Activated B cell treated with CpG ODN at 0.5 μM for 24 hours (primary cell): ENCODE measurements around the gene VCAN. TPM values are rescaled to one million over a fixed set of nuclear protein-coding genes. Genes with fewer than 3 reads are reported as not detected.
A peak's percentile ranks its signal among the peaks of the same experiment; 100 is the strongest.

Source experiments
- ATAC-seq: fragments of 200-7000 bp; cut with Tn5 transposase; one replicate; pipeline ENCODE4 v1.10.0; 2021; ENCODE audit warnings: low read depth, mild to moderate bottlenecking, moderate library complexity
- CTCF ChIA-PET: fragments of 350-600 bp; sonication (Branson Sonifier 250); formaldehyde crosslinking; loops from one replicate; lab custom pipeline; 2021; ENCODE audit warnings: antibody characterized with exemption; lab: Charles Lee
- POLR2A ChIA-PET: fragments of 350-600 bp; sonication (Branson Sonifier 250); formaldehyde crosslinking; loops from one replicate; lab custom pipeline; 2021; ENCODE audit warnings: antibody characterized with exemption; lab: Charles Lee
- DNase-seq: peaks from one replicate; pipeline ENCODE4 v3.0.0; 2022
- H3K27ac Mint-ChIP-seq: one replicate; pipeline ENCODE4 v1.8.0; 2020; ENCODE audit warnings: mixed read lengths
- H3K27me3 Mint-ChIP-seq: one replicate; pipeline ENCODE4 v1.8.0; 2021; ENCODE audit warnings: mixed read lengths
- H3K36me3 Mint-ChIP-seq: one replicate; pipeline ENCODE4 v1.8.0; 2021; ENCODE audit warnings: low read depth, mixed read lengths
- H3K4me1 Mint-ChIP-seq: one replicate; pipeline ENCODE4 v1.8.0; 2021; ENCODE audit warnings: mixed read lengths
- H3K4me3 Mint-ChIP-seq: one replicate; pipeline ENCODE4 v1.8.0; 2020; ENCODE audit warnings: mild to moderate bottlenecking, mixed read lengths
- H3K9me3 Mint-ChIP-seq: one replicate; pipeline ENCODE4 v1.8.0; 2020; ENCODE audit warnings: mixed read lengths
- intact Hi-C: fragments of 100-400 bp; cut with micrococcal nuclease; formaldehyde crosslinking; loops from one replicate; pipeline ENCODE4 v1.15.1; 2024
- total RNA-seq: library from RNA; stranded (reverse); gene quantifications from 2 replicates; pipeline ENCODE4 v1.2.3, GENCODE V29; 2022
- TF ChIP-seq, protein P1 (sequence below): fragments of 200-600 bp; IDR thresholded peaks from one replicate; pipeline ENCODE4 v1.8.0; 2022; ENCODE audit warnings: antibody characterized with exemption, mild to moderate bottlenecking

The VCAN gene
- total RNA-seq, 1 donor from 2014 or later, result 0.16 TPM

DNA sequence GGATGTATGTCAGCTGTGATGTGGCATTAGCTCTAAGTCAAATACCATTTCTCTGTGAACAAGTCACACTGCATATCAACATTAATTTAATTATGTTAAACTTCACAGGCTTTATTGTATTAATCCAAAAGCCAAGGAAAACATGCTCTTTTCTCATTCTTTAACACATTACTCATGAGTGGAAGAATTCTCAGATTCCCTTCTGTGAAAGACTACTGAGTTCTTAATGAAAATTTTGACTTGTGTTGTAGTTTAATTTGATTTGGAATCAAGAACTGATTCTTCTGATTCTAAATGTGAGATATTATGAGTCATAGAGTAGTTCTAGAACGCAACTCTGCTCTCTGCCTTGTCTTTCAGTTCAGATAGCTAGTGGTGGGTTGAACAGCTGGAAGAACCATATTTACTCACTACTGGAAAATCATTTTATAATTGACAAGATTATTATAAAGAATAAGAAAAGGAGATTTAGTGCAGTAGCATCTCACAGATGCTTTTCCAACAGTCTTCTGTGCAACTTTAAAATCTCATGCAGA is 90.6 kb downstream of the VCAN start:
- no peaks in the 10 kb centered on the region for H3K36me3 Mint-ChIP-seq
- intact Hi-C loops, result loop anchor here (2.0 kb wide), 1 partner anchor 131 kb away; no protein-coding TSS in a partner anchor
- POLR2A ChIA-PET, result no interaction called here

DNA sequence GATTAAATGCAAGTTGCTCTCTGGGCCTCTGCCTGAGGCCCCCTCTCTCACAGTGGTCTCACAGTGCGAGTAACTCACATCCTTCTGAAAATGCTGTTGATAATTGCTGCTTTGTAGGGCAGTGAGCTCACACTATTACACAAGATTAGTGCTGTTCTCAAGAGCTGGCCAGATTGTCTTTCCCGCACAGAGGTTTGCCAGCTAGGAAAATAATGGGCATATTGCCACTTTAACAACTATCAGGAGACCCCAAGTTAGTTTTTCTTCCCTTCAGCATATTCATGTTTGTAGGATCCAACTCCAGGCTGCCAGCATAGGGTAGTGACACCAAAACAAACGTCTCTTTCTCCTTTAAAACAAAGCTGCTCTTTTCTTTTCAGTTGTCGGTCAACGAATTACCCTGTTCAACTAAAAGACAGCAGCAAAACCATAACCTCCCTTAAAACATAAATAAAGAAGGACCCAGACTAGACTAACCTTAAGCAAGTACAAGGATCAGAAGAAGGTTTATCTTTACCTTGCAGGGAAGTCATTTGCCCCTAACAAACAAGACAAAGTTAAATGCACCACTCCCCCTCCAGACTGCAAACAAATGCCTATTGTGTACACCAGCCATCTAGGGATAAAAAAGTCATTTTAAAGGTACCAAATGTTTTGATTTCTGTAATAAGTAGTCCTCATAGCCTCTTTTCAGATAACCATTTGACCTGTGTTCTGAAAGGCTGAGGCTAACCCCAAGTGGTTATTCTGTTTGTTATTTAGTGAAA is 91.4 kb downstream of the VCAN start:
- CTCF ChIA-PET, result interaction anchor here (1.2 to 6.1 kb wide), 3 partner anchors 13 to 1212 kb away, joined by 7 to 64 read pairs (median 8); no protein-coding TSS in a partner anchor
- Mint-ChIP-seq H3K27me3 (peaks cover 6% of the 10 kb centered on the region), H3K4me1 (no peaks in the 10 kb centered on the region), H3K36me3 (no peaks in the 10 kb centered on the region), H3K9me3 (no peaks in the 10 kb centered on the region), H3K4me3 (no peak overlapping the region), H3K27ac (no peak overlapping the region)
- intact Hi-C loops, result loop anchor here (2.0 kb wide), 1 partner anchor 132 kb away; no protein-coding TSS in a partner anchor
- TF ChIP-seq, protein P1, sequence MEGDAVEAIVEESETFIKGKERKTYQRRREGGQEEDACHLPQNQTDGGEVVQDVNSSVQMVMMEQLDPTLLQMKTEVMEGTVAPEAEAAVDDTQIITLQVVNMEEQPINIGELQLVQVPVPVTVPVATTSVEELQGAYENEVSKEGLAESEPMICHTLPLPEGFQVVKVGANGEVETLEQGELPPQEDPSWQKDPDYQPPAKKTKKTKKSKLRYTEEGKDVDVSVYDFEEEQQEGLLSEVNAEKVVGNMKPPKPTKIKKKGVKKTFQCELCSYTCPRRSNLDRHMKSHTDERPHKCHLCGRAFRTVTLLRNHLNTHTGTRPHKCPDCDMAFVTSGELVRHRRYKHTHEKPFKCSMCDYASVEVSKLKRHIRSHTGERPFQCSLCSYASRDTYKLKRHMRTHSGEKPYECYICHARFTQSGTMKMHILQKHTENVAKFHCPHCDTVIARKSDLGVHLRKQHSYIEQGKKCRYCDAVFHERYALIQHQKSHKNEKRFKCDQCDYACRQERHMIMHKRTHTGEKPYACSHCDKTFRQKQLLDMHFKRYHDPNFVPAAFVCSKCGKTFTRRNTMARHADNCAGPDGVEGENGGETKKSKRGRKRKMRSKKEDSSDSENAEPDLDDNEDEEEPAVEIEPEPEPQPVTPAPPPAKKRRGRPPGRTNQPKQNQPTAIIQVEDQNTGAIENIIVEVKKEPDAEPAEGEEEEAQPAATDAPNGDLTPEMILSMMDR, result no peak
- no peak for DNase-seq
- POLR2A ChIA-PET, result no interaction called here
- no peak for ATAC-seq

More for the DNA sequence above, 90.6 kb downstream of the VCAN start:
- H3K4me3 Mint-ChIP-seq, result no peak overlapping the region
- ATAC-seq (no peak), DNase-seq (no peak)
- CTCF ChIA-PET, result interaction anchor here (1.1 to 6.1 kb wide), 3 partner anchors 920 to 1211 kb away, joined by 3 to 64 read pairs (median 7); no protein-coding TSS in a partner anchor
- H3K27ac Mint-ChIP-seq, result no peak overlapping the region
- peaks cover 6% of the 10 kb centered on the region for H3K27me3 Mint-ChIP-seq
- TF ChIP-seq, protein P1, result no peak
- no peaks in the 10 kb centered on the region for H3K9me3 Mint-ChIP-seq
- no peaks in the 10 kb centered on the region for H3K4me1 Mint-ChIP-seq

DNA sequence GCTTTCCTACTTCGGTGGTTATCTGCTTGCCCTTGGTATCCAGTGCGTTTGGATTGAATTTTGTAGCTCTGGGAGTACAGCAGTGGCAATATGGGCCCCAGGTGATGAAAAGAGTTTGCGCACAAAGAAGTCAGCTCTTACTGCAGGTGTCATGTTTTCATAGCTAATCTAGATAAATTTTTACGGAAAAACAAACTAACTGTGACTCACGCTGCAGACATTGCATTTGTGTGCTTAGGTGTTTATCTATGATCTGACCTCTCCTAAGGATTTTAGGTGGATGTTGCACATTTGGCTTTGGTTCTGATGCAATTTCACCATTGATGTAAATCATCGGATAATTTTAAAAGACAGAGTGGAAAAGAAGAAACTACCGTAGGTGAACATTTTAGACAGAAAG is 92.1 kb downstream of the VCAN start:
- DNase-seq (no peak), ATAC-seq (no peak)
- CTCF ChIA-PET, result interaction anchor here (1.2 to 6.1 kb wide), 3 partner anchors 13 to 1212 kb away, joined by 7 to 64 read pairs (median 8); no protein-coding TSS in a partner anchor
- H3K36me3 Mint-ChIP-seq, result no peaks in the 10 kb centered on the region
- POLR2A ChIA-PET, result no interaction called here
- TF ChIP-seq, protein P1, result no peak
- H3K9me3 Mint-ChIP-seq, result no peaks in the 10 kb centered on the region
- intact Hi-C loops, result loop anchor here (1.0 to 2.0 kb wide), 3 partner anchors 133 to 1211 kb away; no protein-coding TSS in a partner anchor
- no peak overlapping the region for H3K4me3 Mint-ChIP-seq
- H3K27me3 Mint-ChIP-seq, result peaks cover 7% of the 10 kb centered on the region
- H3K27ac Mint-ChIP-seq, result no peak overlapping the region
- no peaks in the 10 kb centered on the region for H3K4me1 Mint-ChIP-seq

DNA sequence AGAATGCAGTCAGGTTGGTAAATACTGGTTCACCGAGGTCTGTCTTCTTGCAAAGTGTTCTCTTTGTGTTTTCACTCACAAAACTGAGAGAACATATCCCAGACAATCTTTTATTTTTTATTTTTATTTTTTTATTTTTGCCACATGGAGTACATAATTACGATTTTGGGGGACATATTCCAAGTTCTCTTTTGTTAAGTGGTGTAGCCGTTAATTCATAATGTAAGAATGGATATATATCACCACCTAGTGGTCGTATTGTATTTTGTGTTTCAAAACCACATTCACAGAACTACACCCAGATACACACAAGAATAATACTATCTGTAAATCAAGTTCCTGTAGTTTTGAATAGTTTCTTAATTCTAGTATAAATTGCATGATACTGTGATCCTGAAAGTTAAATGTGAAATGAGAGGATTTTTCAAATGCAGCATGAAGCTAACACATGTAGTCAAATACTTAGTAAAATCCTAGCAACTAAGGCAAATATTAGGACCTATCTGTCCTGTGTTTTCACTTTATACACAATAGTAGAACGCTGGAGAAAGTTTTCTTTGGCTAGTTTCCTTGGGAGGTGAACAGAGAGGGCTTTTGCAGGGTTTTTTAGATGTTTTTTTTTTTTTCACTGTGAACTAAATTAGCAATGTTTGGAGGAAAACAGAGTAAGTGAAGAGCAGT is 92.7 kb downstream of the VCAN start:
- Mint-ChIP-seq H3K36me3 (no peaks in the 10 kb centered on the region), H3K4me1 (no peaks in the 10 kb centered on the region), H3K9me3 (no peaks in the 10 kb centered on the region), H3K27ac (no peak overlapping the region), H3K4me3 (no peak overlapping the region), H3K27me3 (peaks cover 7% of the 10 kb centered on the region)
- TF ChIP-seq, protein P1, result peak; percentile 71
- ChIA-PET POLR2A (no interaction called here), CTCF (interaction anchor here (1.0 to 6.1 kb wide), 4 partner anchors 14 to 1213 kb away, joined by 4 to 64 read pairs (median 8); no protein-coding TSS in a partner anchor)
- no peak for ATAC-seq
- intact Hi-C loops, result loop anchor here (1.0 kb wide), 2 partner anchors 923 to 1212 kb away; no protein-coding TSS in a partner anchor
- DNase-seq, result no peak
